H1 (cell line): ENCODE measurements around the gene CEP85. TPM values are rescaled to one million over a fixed set of nuclear protein-coding genes. Genes with fewer than 3 reads are reported as not detected.
A peak's percentile ranks its signal among the peaks of the same experiment; 100 is the strongest.
"Not testable (repeated sequence)": the region's sequence is repeated elsewhere in the genome, so short reads cannot be mapped to it uniquely, and the experiment has no call there.

Experiments
- CTCF ChIA-PET: fragments of 300-600 bp; sonication (Branson Sonifier 250); formaldehyde crosslinking; loops from one replicate; lab custom pipeline; 2021; ENCODE audit not compliant: partially characterized antibody; lab: Charles Lee
- POLR2A ChIA-PET: fragments of 300-600 bp; sonication (Branson Sonifier 250); formaldehyde crosslinking; loops from one replicate; lab custom pipeline; 2021; ENCODE audit warnings: inconsistent platforms; ENCODE audit not compliant: partially characterized antibody; lab: Charles Lee
- DNase-seq, 2 experiments: peaks; one replicate each; pipeline versions ENCODE4 v3.0.0 to v3.0.0-alpha.2; 2010 to 2022; ENCODE audit warnings: low spot score in 2 of 2, low read depth in 1 of 2, mixed read lengths in 1 of 2
- FAIRE-seq: peaks from 2 replicates; lab custom pipeline; 2011; peaks lifted over from hg19 to GRCh38; lab: Jason Lieb, UNC
- H2AFZ ChIP-seq: 2 replicates; pipeline ENCODE4 v1.8.1; 2012; ENCODE audit warnings: low read length, inconsistent platforms
- H2AK5ac ChIP-seq: 2 replicates; pipeline ENCODE4 v1.6.1; 2013; ENCODE audit warnings: low read depth, low read length
- H2BK120ac ChIP-seq: replicated peaks from 2 replicates; pipeline ENCODE3; 2013; ENCODE audit warnings: low read depth, low read length, inconsistent platforms
- H2BK12ac ChIP-seq: 2 replicates; pipeline ENCODE4 v1.6.1; 2013; ENCODE audit warnings: low read depth, low read length
- H2BK15ac ChIP-seq: 2 replicates; pipeline ENCODE4 v1.6.1; 2013; ENCODE audit warnings: low read length
- H2BK20ac ChIP-seq: 2 replicates; pipeline ENCODE4 v1.6.1; 2013; ENCODE audit warnings: low read length
- H2BK5ac ChIP-seq: 2 replicates; pipeline ENCODE4 v1.6.1; 2013; ENCODE audit warnings: low read depth, low read length
- H3K14ac ChIP-seq: 2 replicates; pipeline ENCODE4 v1.6.1; 2013; ENCODE audit warnings: inconsistent platforms; ENCODE audit not compliant: insufficient read length
- H3K18ac ChIP-seq: 2 replicates; pipeline ENCODE4 v1.6.1; 2013; ENCODE audit warnings: low read length; ENCODE audit errors: extremely low read depth
- H3K23ac ChIP-seq: 2 replicates; pipeline ENCODE4 v1.6.1; 2013; ENCODE audit warnings: inconsistent platforms; ENCODE audit not compliant: insufficient read length
- H3K23me2 ChIP-seq: 2 replicates; pipeline ENCODE4 v1.6.1; 2013; ENCODE audit warnings: low read depth, low read length
- H3K27ac ChIP-seq: 2 replicates; pipeline ENCODE4 v1.6.1; 2011; ENCODE audit warnings: low read depth, low read length, inconsistent platforms
- H3K27me3 ChIP-seq, 4 experiments: replicated peaks in 1 of 4; 1 replicate in 1 of 4; 2 replicates in 3 of 4; pipeline versions ENCODE4 v1.6.1 to v1.8.1; 2011 to 2013; ENCODE audit warnings: low read length in 3 of 4, mild to moderate bottlenecking in 3 of 4, inconsistent platforms in 2 of 4, mixed read lengths in 2 of 4, moderate library complexity in 1 of 4; ENCODE audit not compliant: control insufficient read depth in 3 of 4, insufficient read depth in 3 of 4; ENCODE audit errors: extremely low read depth in 1 of 4
- H3K36me3 ChIP-seq, 4 experiments: 2 replicates each; pipeline versions ENCODE4 v1.6.1 to v1.8.1; 2011 to 2013; ENCODE audit warnings: mild to moderate bottlenecking in 4 of 4, low read length in 3 of 4, moderate library complexity in 2 of 4, control low read depth in 1 of 4, inconsistent platforms in 1 of 4; ENCODE audit not compliant: insufficient read depth in 4 of 4, control insufficient read depth in 2 of 4
- H3K4ac ChIP-seq: replicated peaks from 2 replicates; pipeline ENCODE3; 2013; ENCODE audit warnings: low read length, low read depth, mixed read lengths, inconsistent platforms; ENCODE audit not compliant: insufficient read length
- H3K4me1 ChIP-seq, 4 experiments: replicated peaks in 1 of 4; 1 replicate in 1 of 4; 2 replicates in 3 of 4; pipeline versions ENCODE4 v1.6.1 to v1.8.1; 2011 to 2013; ENCODE audit warnings: low read length in 3 of 4, inconsistent platforms in 2 of 4, mixed read lengths in 1 of 4; ENCODE audit not compliant: insufficient read depth in 4 of 4, control insufficient read depth in 3 of 4
- H3K4me2 ChIP-seq, 2 experiments: 2 replicates each; pipeline versions ENCODE4 v1.6.1 to v1.8.1; 2011 to 2013; ENCODE audit warnings: low read depth in 2 of 2, low read length in 2 of 2, control low read depth in 1 of 2, inconsistent platforms in 1 of 2, mild to moderate bottlenecking in 1 of 2; ENCODE audit not compliant: insufficient read depth in 1 of 2
- H3K4me3 ChIP-seq, 4 experiments: fragments of 200-600, 300-600 bp in 1 of 4; sonication (generic), shearing (Covaris generic), sonication (Bioruptor Twin) in 1 of 4; 2 replicates each; pipeline versions ENCODE4 v1.5.1 to v1.8.1; 2011 to 2016; ENCODE audit warnings: low read length in 4 of 4, low read depth in 3 of 4, control low read depth in 2 of 4, inconsistent platforms in 2 of 4, mild to moderate bottlenecking in 2 of 4, mixed read lengths in 1 of 4, moderate library complexity in 1 of 4; ENCODE audit not compliant: insufficient read depth in 2 of 4; ENCODE audit errors: extremely low read depth in 1 of 4
- H3K56ac ChIP-seq: replicated peaks from 2 replicates; pipeline ENCODE3; 2013; ENCODE audit warnings: low read depth, mild to moderate bottlenecking, mixed read lengths, low read length, inconsistent platforms; ENCODE audit not compliant: insufficient read length
- H3K79me1 ChIP-seq: 2 replicates; pipeline ENCODE4 v1.6.1; 2013; ENCODE audit warnings: low read depth, low read length, control low read depth
- H3K79me2 ChIP-seq, 2 experiments: 2 replicates each; pipeline versions ENCODE4 v1.6.1 to v1.8.1; 2012 to 2013; ENCODE audit warnings: low read length in 2 of 2, mild to moderate bottlenecking in 2 of 2, inconsistent platforms in 1 of 2; ENCODE audit not compliant: insufficient read depth in 2 of 2, control insufficient read depth in 1 of 2
- H3K9ac ChIP-seq, 4 experiments: replicated peaks in 1 of 4; 1 replicate in 1 of 4; 2 replicates in 3 of 4; pipeline versions ENCODE4 v1.6.1 to v1.8.1; 2011 to 2013; ENCODE audit warnings: low read depth in 3 of 4, low read length in 3 of 4, control low read depth in 2 of 4, mild to moderate bottlenecking in 2 of 4, moderate library complexity in 2 of 4, inconsistent platforms in 1 of 4; ENCODE audit errors: extremely low read depth in 1 of 4
- H3K9me3 ChIP-seq, 2 experiments: 2 replicates each; pipeline versions ENCODE4 v1.6.1 to v1.8.1; 2012 to 2013; ENCODE audit warnings: mild to moderate bottlenecking in 2 of 2, moderate library complexity in 2 of 2, control low read depth in 1 of 2, inconsistent platforms in 1 of 2, low read depth in 1 of 2, low read length in 1 of 2, mixed read lengths in 1 of 2; ENCODE audit not compliant: insufficient read depth in 2 of 2
- H4K20me1 ChIP-seq, 2 experiments: replicated peaks in 1 of 2; 2 replicates each; pipeline versions ENCODE3 to v1.8.1; 2011 to 2013; ENCODE audit warnings: inconsistent platforms in 2 of 2, low read length in 2 of 2, mild to moderate bottlenecking in 1 of 2; ENCODE audit not compliant: insufficient read depth in 2 of 2, control insufficient read depth in 1 of 2
- H4K5ac ChIP-seq: 2 replicates; pipeline ENCODE4 v1.6.1; 2013; ENCODE audit warnings: low read length, low read depth, mixed read lengths, inconsistent platforms; ENCODE audit not compliant: insufficient read length
- H4K8ac ChIP-seq: 2 replicates; pipeline ENCODE4 v1.8.0; 2013; ENCODE audit warnings: mild to moderate bottlenecking, moderate library complexity, low read length, inconsistent platforms; ENCODE audit not compliant: insufficient read depth; ENCODE audit errors: extremely low read depth
- H4K91ac ChIP-seq: replicated peaks from 2 replicates; pipeline ENCODE3; 2013; ENCODE audit warnings: low read length, mixed read lengths, inconsistent platforms; ENCODE audit not compliant: insufficient read length
- KDM4A ChIP-seq: IDR thresholded peaks from one replicate; pipeline ENCODE4 v1.7.1; 2012; ENCODE audit warnings: low read depth, mild to moderate bottlenecking, moderate library complexity, low read length, inconsistent platforms; ENCODE audit not compliant: severe bottlenecking
- TAF1 ChIP-seq: IDR thresholded peaks from 2 replicates; pipeline ENCODE4 v1.6.1; 2011; ENCODE audit warnings: mild to moderate bottlenecking, low read depth, low read length
- WGBS, 2 experiments: shearing (Covaris generic) in 1 of 2; methylation state at CpG; one replicate each; pipeline versions ENCODE4 v1.1.6 to v1.1.7; 2013 to 2015; ENCODE audit warnings: low lambda C conversion rate in 2 of 2, mixed read lengths in 2 of 2, inconsistent platforms in 1 of 2, low coverage in 1 of 2, missing lambda C conversion rate in 1 of 2; ENCODE audit not compliant: insufficient replicate concordance in 2 of 2, insufficient coverage in 1 of 2, insufficient read length in 1 of 2; ENCODE audit errors: extremely low coverage in 1 of 2, missing lambda C conversion rate in 1 of 2; 5-methylcytosine and 5-hydroxymethylcytosine counted together
- polyA plus RNA-seq, 7 experiments: library from polyadenylated mRNA; depleted of rRNA in 3 of 7; stranded (reverse) in 5 of 7; unstranded in 2 of 7; fragments of >200 nt in 5 of 7; fragments of 200-250 nt in 2 of 7; gene quantifications; 1 replicate in 5 of 7; 2 replicates in 1 of 7; 4 replicates in 1 of 7; pipeline versions ENCODE4 v1.2.1 to v1.2.3, GENCODE V29; 2011 to 2013; ENCODE audit warnings: missing spikeins in 2 of 7, mixed read lengths in 2 of 7
- total RNA-seq: library from RNA; stranded (reverse); fragmentation: NEBNext Ultra II Directional; extraction: Animal tissue kit (Norgen Biotek cat#: 25700); gene quantifications from 2 replicates; pipeline ENCODE4 v1.2.1, GENCODE V29; 2021

CEP85 gene
- total and polyA plus RNA-seq, 2 of the 8 experiments (the other 6 are each of a cell fraction or from before 2014, with no cell fraction given), result 40.4 to 43.7 TPM

GRCh38 chr1:26225033-26225831 lies 8.8 kb upstream of the CEP85 start (continued):
- 0 out of 2 replicates have a peak, but pooled peaks have one; percentile 18 for TF ChIP-seq TAF1
- TF ChIP-seq KDM4A, result peak; percentile 92
- TF ChIP-seq, all 59 proteins: peak for 8

GRCh38 chr1:26230682-26231081 lies 3.3 kb upstream of the CEP85 start:
- H4K20me1 ChIP-seq, H3K18ac ChIP-seq, FAIRE-seq, H3K27ac ChIP-seq, H3K79me1 ChIP-seq, H3K9ac ChIP-seq, H3K14ac ChIP-seq, H3K23ac ChIP-seq, H3K56ac ChIP-seq, H3K27me3 ChIP-seq, H4K8ac ChIP-seq, H4K91ac ChIP-seq, H2BK5ac ChIP-seq, H4K5ac ChIP-seq, H2AK5ac ChIP-seq, H2BK120ac ChIP-seq, H2BK12ac ChIP-seq, H3K4me2 ChIP-seq, H3K36me3 ChIP-seq, DNase-seq, H2BK15ac ChIP-seq, H3K4me1 ChIP-seq, H2AFZ ChIP-seq, H3K4me3 ChIP-seq, H2BK20ac ChIP-seq, H3K23me2 ChIP-seq, POLR2A ChIA-PET, H3K4ac ChIP-seq, H3K9me3 ChIP-seq: not testable (repeated sequence)
- WGBS, 2 experiments, result 86% methylated on average over 2 of the region's 2 CpGs; no CpG with 5 or more reads in 1 of the 2 experiments
- H3K79me2 ChIP-seq, result peaks cover 0 to 11% of the 10 kb centered on the region in 2 experiments; a peak in 3 of 4 replicates
- CTCF ChIA-PET, result interaction anchor here (0.6 to 6.5 kb wide), 5 partner anchors 41 to 1729 kb away, joined by 3 to 69 read pairs (median 4); partner anchors contain the start of gene CATSPER4
